GM12864 (cell line): ENCODE measurements around the gene HTRA1.

Experiments used
- DNase-seq: peaks from one replicate; pipeline ENCODE4 v3.0.0-alpha.2; 2011; ENCODE audit warnings: low read depth
- H3K4me3 ChIP-seq: 2 replicates; pipeline ENCODE4 v1.5.1; 2011; ENCODE audit warnings: mild to moderate bottlenecking, low read depth, low read length, control low read depth
- TF ChIP-seq, protein P1 (sequence below): IDR thresholded peaks from 2 replicates; pipeline ENCODE4 v1.5.1; 2011; ENCODE audit warnings: low read depth, mild to moderate bottlenecking, moderate library complexity, low read length, control low read depth, inconsistent platforms; ENCODE audit errors: missing control alignments

Gene HTRA1

DNA sequence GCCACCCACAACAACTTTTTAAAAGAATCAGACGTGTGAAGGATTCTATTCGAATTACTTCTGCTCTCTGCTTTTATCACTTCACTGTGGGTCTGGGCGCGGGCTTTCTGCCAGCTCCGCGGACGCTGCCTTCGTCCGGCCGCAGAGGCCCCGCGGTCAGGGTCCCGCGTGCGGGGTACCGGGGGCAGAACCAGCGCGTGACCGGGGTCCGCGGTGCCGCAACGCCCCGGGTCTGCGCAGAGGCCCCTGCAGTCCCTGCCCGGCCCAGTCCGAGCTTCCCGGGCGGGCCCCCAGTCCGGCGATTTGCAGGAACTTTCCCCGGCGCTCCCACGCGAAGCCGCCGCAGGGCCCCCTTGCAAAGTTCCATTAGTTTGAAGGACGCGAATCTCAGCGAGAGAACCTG is 461 bp upstream of the HTRA1 start:
- H3K4me3 ChIP-seq: no peak overlapping the region
- TF ChIP-seq, protein P1, sequence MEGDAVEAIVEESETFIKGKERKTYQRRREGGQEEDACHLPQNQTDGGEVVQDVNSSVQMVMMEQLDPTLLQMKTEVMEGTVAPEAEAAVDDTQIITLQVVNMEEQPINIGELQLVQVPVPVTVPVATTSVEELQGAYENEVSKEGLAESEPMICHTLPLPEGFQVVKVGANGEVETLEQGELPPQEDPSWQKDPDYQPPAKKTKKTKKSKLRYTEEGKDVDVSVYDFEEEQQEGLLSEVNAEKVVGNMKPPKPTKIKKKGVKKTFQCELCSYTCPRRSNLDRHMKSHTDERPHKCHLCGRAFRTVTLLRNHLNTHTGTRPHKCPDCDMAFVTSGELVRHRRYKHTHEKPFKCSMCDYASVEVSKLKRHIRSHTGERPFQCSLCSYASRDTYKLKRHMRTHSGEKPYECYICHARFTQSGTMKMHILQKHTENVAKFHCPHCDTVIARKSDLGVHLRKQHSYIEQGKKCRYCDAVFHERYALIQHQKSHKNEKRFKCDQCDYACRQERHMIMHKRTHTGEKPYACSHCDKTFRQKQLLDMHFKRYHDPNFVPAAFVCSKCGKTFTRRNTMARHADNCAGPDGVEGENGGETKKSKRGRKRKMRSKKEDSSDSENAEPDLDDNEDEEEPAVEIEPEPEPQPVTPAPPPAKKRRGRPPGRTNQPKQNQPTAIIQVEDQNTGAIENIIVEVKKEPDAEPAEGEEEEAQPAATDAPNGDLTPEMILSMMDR: no peak
- DNase-seq: no peak

DNA sequence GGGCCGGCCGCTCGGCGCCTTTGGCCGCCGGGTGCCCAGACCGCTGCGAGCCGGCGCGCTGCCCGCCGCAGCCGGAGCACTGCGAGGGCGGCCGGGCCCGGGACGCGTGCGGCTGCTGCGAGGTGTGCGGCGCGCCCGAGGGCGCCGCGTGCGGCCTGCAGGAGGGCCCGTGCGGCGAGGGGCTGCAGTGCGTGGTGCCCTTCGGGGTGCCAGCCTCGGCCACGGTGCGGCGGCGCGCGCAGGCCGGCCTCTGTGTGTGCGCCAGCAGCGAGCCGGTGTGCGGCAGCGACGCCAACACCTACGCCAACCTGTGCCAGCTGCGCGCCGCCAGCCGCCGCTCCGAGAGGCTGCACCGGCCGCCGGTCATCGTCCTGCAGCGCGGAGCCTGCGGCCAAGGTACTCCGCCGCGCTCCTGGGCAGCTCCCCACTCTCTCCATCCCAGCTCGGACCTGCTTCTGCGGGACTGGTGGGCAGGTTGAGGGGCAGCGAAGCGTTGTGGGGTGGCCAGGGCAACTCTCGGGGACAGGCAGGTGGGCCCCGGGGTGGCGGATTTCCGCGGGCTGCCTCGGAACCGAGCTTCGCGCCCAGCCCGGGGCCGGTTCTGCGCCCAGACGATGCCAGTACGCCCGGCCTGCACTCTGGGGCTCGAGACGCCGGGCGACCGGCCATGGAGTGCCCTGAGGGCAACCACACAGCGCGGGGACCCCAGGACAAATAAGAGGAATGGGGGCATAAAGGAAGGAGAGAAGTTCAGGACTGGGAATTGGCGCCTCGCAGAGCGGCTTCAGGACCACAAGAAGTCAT is 578 bp downstream of the HTRA1 start:
- H3K4me3 ChIP-seq: no peak overlapping the region
- TF ChIP-seq, protein P1: no peak
- no peak for DNase-seq

DNA sequence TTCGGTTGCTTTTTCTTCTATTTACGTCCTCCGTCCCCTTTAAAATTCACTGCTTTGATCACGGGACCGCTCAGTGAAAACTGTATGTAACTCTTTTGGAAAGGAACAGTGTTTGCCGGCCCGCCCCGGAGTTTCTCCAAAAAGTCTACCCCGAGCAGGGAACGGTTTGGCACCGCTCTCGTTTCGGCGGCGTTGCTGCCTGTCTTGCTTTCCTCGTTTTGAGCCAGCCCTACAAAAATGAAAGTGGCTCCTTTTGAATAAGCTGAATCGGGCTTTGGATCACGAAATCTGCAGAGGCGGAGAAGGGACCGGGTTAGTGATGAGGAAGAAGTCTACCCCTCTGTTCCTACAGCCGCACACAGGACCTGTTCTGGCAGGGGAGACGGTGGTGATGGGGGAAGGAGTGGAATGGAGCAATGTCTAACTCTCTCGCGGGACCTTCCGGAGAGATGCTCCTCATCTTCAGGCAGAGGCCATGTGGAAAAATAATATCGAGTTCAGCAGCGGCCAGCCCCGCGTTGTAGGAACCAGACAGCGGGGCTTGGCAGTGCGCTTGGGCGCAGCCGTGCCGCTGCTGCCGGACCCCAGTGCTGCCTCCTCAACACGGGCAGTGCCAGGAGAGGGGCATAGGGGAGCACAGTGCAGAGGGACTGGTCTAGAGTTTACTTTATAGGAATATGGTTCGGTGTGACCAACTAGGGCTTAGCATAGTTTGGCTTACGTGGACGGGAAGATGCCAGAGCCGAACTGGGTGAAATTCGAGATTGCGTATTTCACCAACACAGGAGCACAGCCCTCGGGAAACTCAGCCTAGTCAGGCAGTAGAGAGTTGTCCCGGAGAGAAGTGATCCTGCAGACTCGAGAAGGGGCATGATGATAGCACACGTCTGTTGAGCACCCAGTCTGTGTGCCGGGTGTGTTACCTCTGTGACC is 1.4 kb downstream of the HTRA1 start:
- DNase-seq: no peak

DNA sequence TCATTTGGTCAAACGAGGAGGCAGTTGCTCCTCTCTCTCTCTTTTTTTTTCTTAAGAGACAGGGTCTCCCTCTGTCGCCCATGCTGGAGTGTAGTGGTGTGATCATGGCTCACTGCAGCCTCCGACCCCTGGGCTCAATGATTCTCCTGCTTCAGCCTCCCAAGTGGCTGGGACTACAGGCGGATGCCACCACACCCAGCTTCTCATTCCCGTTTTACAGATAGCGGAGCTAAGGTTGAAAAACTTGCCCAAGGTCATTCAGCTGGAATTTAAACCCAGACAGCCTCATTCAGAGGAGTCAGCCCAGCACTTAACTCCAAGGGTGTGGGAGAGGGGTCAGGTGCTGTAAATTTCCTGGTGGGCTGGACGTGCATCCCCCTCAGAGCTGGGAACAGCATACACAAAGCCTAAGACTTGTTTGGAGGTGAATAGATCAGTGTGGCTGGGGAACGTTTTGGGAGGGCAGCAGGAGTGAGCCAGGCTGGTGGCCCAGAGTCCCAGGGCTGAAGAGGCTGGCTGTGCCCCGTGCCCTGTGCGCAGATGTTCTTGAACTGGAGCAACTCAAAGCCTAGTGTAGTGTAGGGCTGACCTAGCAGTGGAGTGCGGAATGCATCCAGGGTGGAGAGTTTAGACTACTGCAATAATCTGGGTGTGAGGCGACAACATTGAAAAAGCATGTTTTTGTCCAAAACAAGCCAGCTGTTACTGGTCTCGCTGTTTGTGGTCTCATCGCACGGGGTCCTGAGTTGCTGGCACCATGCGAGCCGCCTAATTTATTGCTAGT is 2.3 kb downstream of the HTRA1 start:
- DNase-seq: no peak
- H3K4me3 ChIP-seq: no peak overlapping the region
- TF ChIP-seq, protein P1: no peak

More for the DNA sequence above, 1.4 kb downstream of the HTRA1 start:
- H3K4me3 ChIP-seq: no peak overlapping the region
- TF ChIP-seq, protein P1: no peak

DNA sequence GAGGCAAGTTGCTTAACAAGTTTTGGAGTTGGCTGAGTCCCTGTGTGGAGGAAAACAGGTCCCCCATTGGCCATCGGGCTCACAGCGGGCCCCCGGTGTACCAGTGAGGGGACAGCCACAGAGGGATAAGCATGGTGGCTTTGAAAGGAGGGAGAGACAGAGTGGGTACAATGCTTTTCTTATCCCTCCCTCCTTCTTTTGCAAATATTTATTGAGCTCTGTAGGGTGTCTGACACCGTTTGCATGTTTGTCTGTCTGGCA is 2.8 kb downstream of the HTRA1 start:
- no peak overlapping the region for H3K4me3 ChIP-seq
- DNase-seq: no peak
- TF ChIP-seq, protein P1: no peak

DNA sequence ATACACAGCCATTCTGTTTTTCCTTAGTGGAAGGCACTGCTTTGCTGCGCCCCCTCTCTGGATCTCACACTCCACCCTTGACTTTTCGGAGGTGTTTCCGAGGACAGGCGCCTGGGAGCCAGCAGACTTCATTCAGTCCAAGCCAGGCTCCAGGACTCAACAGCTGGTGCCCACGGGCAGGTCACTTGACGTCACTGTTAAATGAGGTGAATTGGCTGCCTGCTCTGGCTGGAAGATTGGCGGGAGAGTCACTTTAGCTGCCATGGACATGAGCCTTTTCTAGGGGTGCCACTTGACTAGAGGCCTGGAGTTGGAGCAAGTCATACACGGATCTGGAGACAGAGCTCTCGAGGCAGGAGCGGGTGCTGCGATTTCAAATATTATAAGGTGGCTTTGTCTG is 3.2 kb downstream of the HTRA1 start:
- H3K4me3 ChIP-seq: no peak overlapping the region
- TF ChIP-seq, protein P1: no peak
- DNase-seq: no peak
